Calu3 (cell line): ENCODE results near the gene AJAP1. TPM values are rescaled to one million over a fixed set of nuclear protein-coding genes. Genes with fewer than 3 reads are reported as not detected.

Source experiments
- BruUV-seq: library from RNA; stranded (reverse); fragments of 400-500 nt; replicated peaks from 2 replicates; lab custom pipeline; 2021; lab: Mats Ljungman, UMichigan
- CTCF ChIA-PET: fragments of 300-600 bp; sonication (Branson Sonifier 250); formaldehyde crosslinking; loops from one replicate; lab custom pipeline; 2022; ENCODE audit warnings: antibody characterized with exemption; lab: Charles Lee
- DNase-seq: peaks from one replicate; pipeline ENCODE4 v3.0.0; 2022
- H3K27ac Mint-ChIP-seq: one replicate; pipeline ENCODE4 v1.8.0; 2022; ENCODE audit warnings: mixed read lengths; ENCODE audit not compliant: unreplicated experiment
- H3K27me3 Mint-ChIP-seq: one replicate; pipeline ENCODE4 v1.8.0; 2022; ENCODE audit warnings: mixed read lengths; ENCODE audit not compliant: unreplicated experiment
- H3K36me3 Mint-ChIP-seq: one replicate; pipeline ENCODE4 v1.8.0; 2022; ENCODE audit warnings: mild to moderate bottlenecking, moderate library complexity, mixed read lengths; ENCODE audit not compliant: insufficient read depth, unreplicated experiment
- H3K4me1 Mint-ChIP-seq: one replicate; pipeline ENCODE4 v1.8.0; 2022; ENCODE audit warnings: mild to moderate bottlenecking, low read depth, mixed read lengths; ENCODE audit not compliant: unreplicated experiment
- H3K4me3 Mint-ChIP-seq: one replicate; pipeline ENCODE4 v1.8.0; 2022; ENCODE audit warnings: mild to moderate bottlenecking, low read depth, moderate library complexity, mixed read lengths; ENCODE audit not compliant: unreplicated experiment
- H3K9me3 Mint-ChIP-seq: one replicate; pipeline ENCODE4 v1.8.0; 2022; ENCODE audit warnings: low read depth, mixed read lengths; ENCODE audit not compliant: unreplicated experiment
- intact Hi-C: fragments of 100-400 bp; cut with micrococcal nuclease; formaldehyde crosslinking; loops from one replicate; pipeline ENCODE4 v1.10.0; 2022; ENCODE audit not compliant: unreplicated experiment
- total RNA-seq: library from RNA; stranded (reverse); gene quantifications from 2 replicates; pipeline ENCODE4 v1.2.3, GENCODE V29; 2022
- TF ChIP-seq, protein P1 (sequence below): fragments of 200-600 bp; IDR thresholded peaks from one replicate; pipeline ENCODE4 v1.8.0; 2022; ENCODE audit warnings: antibody characterized with exemption; ENCODE audit not compliant: unreplicated experiment

The AJAP1 gene
- total RNA-seq, 1 experiment from 2014 or later: not detected

DNA sequence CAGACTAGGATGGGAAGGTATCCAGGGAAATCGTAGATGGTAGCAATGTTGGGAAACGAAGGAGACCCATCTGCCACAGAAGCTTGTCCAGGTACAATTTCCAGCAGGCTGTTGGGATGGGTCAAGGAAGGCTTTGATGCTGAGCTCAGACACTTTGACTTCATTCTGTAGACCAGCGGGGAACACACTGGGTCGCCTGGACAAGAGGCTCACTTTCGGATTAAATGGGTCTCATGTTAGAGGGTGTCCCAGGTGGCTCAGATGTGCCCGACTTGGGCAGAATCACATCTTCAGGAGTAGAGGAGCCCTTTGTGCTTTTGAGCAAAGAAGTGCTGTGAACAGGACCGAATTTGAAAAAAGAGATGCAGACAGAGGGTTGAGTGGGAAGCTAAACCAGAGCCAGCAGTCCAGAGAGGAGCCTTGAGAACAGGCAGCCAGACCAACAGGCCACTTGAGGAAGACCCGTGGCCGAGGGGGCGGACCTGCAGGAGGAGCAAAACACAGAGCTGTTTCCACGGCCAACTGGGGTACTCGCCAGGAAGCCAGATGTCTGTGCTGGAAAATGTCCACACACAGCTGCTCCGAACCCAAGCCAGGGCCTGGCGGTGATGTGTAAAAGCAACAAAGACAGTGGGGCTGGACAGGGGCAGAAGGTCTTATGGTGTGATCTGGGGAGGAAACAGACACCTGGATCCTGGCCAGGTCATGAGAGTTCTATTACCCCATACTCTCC is 146.9 kb downstream of the AJAP1 start:
- Mint-ChIP-seq H3K4me3 (no peak overlapping the region), H3K36me3 (no peaks in the 10 kb centered on the region), H3K27ac (no peak overlapping the region), H3K27me3 (no peaks in the 10 kb centered on the region), H3K9me3 (peaks cover 12% of the 10 kb centered on the region), H3K4me1 (no peaks in the 10 kb centered on the region)
- DNase-seq: no peak
- intact Hi-C loops: no loop called here
- BruUV-seq: no TSS peak
- TF ChIP-seq, protein P1, sequence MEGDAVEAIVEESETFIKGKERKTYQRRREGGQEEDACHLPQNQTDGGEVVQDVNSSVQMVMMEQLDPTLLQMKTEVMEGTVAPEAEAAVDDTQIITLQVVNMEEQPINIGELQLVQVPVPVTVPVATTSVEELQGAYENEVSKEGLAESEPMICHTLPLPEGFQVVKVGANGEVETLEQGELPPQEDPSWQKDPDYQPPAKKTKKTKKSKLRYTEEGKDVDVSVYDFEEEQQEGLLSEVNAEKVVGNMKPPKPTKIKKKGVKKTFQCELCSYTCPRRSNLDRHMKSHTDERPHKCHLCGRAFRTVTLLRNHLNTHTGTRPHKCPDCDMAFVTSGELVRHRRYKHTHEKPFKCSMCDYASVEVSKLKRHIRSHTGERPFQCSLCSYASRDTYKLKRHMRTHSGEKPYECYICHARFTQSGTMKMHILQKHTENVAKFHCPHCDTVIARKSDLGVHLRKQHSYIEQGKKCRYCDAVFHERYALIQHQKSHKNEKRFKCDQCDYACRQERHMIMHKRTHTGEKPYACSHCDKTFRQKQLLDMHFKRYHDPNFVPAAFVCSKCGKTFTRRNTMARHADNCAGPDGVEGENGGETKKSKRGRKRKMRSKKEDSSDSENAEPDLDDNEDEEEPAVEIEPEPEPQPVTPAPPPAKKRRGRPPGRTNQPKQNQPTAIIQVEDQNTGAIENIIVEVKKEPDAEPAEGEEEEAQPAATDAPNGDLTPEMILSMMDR: no peak
- CTCF ChIA-PET: no interaction called here

DNA sequence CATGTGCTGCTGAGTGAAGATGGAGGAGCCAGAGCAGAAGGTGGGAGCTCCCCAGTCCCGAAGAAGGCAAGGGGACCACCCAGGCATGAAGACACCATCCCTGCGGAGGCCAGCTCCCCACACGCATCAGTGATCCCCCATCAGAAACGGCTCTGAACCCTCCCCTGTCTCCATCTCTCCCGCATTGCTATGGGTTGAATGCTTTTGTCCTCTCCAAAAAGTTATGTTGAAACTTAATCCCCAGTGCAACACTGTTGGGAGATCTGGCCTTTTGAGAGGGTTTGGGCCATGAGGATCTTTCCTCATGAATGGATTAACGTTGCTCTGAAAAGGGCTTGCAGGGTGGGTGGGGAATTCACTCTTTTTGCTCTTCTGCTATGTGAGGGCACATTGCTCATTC is 147.6 kb downstream of the AJAP1 start:
- peaks cover 12% of the 10 kb centered on the region for H3K9me3 Mint-ChIP-seq
- intact Hi-C loops: no loop called here
- CTCF ChIA-PET: no interaction called here
- H3K27ac Mint-ChIP-seq: no peak overlapping the region
- BruUV-seq: no TSS peak
- H3K4me1 Mint-ChIP-seq: no peaks in the 10 kb centered on the region
- TF ChIP-seq, protein P1: no peak
- DNase-seq: no peak
- no peak overlapping the region for H3K4me3 Mint-ChIP-seq
- H3K36me3 Mint-ChIP-seq: no peaks in the 10 kb centered on the region
- H3K27me3 Mint-ChIP-seq: no peaks in the 10 kb centered on the region

DNA sequence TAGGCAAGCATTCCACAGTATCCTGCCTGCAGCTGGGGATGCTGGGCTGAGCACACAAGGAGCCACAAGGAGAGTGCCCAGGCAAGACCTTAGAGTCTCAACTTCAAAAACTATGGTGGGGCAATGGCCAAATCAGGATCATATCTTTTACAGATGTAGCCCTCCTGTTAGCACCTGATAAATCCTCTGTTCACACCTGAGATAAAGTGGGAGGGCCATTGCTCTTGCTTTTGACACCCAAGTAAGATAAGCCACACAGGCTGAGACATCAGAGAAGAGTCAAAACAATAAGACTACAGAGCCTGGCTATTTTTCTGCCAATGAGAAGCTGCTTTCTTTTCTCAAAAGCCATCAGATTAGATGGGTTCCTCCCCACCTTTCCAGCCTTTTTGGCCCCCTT is 148.9 kb downstream of the AJAP1 start:
- TF ChIP-seq, protein P1: no peak
- Mint-ChIP-seq H3K4me3 (no peak overlapping the region), H3K27ac (no peak overlapping the region), H3K27me3 (no peaks in the 10 kb centered on the region), H3K9me3 (peaks cover 12% of the 10 kb centered on the region), H3K4me1 (no peaks in the 10 kb centered on the region), H3K36me3 (no peaks in the 10 kb centered on the region)
- BruUV-seq: no TSS peak
- CTCF ChIA-PET: no interaction called here
- no peak for DNase-seq
- intact Hi-C loops: no loop called here

DNA sequence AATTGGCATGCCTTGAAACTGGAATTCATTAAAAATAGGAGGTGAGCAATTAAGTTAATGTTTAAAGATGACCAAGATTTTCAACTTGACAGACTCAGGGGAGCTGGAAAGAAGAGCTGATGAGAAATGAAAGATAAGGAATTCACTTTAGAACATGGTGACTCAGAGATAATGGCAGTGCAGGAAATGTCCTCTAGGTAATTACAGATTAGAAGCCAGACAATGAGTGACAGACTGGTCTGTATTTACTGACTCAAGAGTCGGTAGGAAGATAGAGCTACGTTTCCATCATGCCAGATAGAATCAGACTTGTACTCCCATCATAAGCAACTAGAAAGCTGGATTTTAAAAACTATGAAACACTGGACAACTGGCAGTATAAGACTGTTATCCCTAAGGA is 151.6 kb downstream of the AJAP1 start:
- Mint-ChIP-seq H3K27ac (no peak overlapping the region), H3K9me3 (peaks cover 14% of the 10 kb centered on the region), H3K27me3 (no peaks in the 10 kb centered on the region), H3K4me3 (no peak overlapping the region), H3K36me3 (no peaks in the 10 kb centered on the region), H3K4me1 (no peaks in the 10 kb centered on the region)
- CTCF ChIA-PET: no interaction called here
- DNase-seq: no peak
- intact Hi-C loops: no loop called here
- no TSS peak for BruUV-seq
- TF ChIP-seq, protein P1: no peak
